HepG2 (cell line): Measurements from ENCODE around the gene RNF5. TPM values are rescaled to one million over a fixed set of nuclear protein-coding genes. Genes with fewer than 3 reads are reported as not detected.

Source experiments
- AGO1 ChIP-seq: fragments of 200-400 bp; formaldehyde crosslinking; IDR thresholded peaks from 2 replicates; pipeline ENCODE4 v1.6.1; 2017; ENCODE audit warnings: mild to moderate bottlenecking, low read depth, low read length, moderate library complexity; ENCODE audit not compliant: poor library complexity, severe bottlenecking
- AGO2 ChIP-seq: fragments of 200-400 bp; formaldehyde crosslinking; optimal IDR thresholded peaks from 2 replicates; pipeline ENCODE3; 2017; ENCODE audit warnings: mild to moderate bottlenecking, low read depth, low read length, moderate library complexity
- ARID3A ChIP-seq: IDR thresholded peaks from 2 replicates; pipeline ENCODE4 v1.6.1; 2012; ENCODE audit warnings: low read depth, low read length, improper control_type of control experiment
- CENPX ChIP-seq: sonication (generic); formaldehyde crosslinking; IDR thresholded peaks from 2 replicates; pipeline ENCODE4 v1.9.0; 2021; ENCODE audit warnings: mild to moderate bottlenecking, missing genetic modification reagents, moderate library complexity
- ELF3 ChIP-seq: IDR thresholded peaks from 2 replicates; pipeline ENCODE4 v1.6.1; 2016; ENCODE audit warnings: missing genetic modification reagents, missing compliant biosample characterization
- GFI1 ChIP-seq: sonication (generic); formaldehyde crosslinking; IDR thresholded peaks from 2 replicates; pipeline ENCODE4 v1.5.0; 2020; ENCODE audit warnings: missing genetic modification reagents, mild to moderate bottlenecking, borderline replicate concordance
- REL ChIP-seq: sonication (generic); formaldehyde crosslinking; conservative IDR thresholded peaks from 2 replicates; pipeline ENCODE4 v1.8.0; 2022; ENCODE audit warnings: mild to moderate bottlenecking, missing genetic modification reagents, moderate library complexity
- THAP9 ChIP-seq: sonication (generic); formaldehyde crosslinking; IDR thresholded peaks from 2 replicates; pipeline ENCODE4; 2020; ENCODE audit warnings: missing genetic modification reagents, mild to moderate bottlenecking, borderline replicate concordance
- ZBTB38 ChIP-seq: sonication (generic); formaldehyde crosslinking; IDR thresholded peaks from 2 replicates; pipeline ENCODE4 v1.5.1; 2020; ENCODE audit warnings: mild to moderate bottlenecking, missing genetic modification reagents
- ZNF12 ChIP-seq: sonication (generic); formaldehyde crosslinking; IDR thresholded peaks from 2 replicates; pipeline ENCODE4 v1.5.0; 2020; ENCODE audit warnings: missing genetic modification reagents
- ZNF263 ChIP-seq: sonication (generic); formaldehyde crosslinking; IDR thresholded peaks from 2 replicates; pipeline ENCODE4 v1.4.0; 2020; ENCODE audit warnings: missing genetic modification reagents
- ZNF343 ChIP-seq: sonication (generic); formaldehyde crosslinking; IDR thresholded peaks from 2 replicates; pipeline ENCODE4 v1.4.0; 2020; ENCODE audit warnings: mild to moderate bottlenecking, missing genetic modification reagents
- ZNF678 ChIP-seq: sonication (generic); formaldehyde crosslinking; IDR thresholded peaks from 2 replicates; pipeline ENCODE4 v1.4.0; 2020; ENCODE audit warnings: mild to moderate bottlenecking, missing genetic modification reagents
- ZNF878 ChIP-seq: sonication (generic); formaldehyde crosslinking; IDR thresholded peaks from 2 replicates; pipeline ENCODE4 v1.8.1; 2023; ENCODE audit warnings: mild to moderate bottlenecking, missing genetic modification reagents, moderate library complexity
- polyA plus RNA-seq, 8 experiments: library from polyadenylated mRNA; depleted of rRNA in 3 of 8; stranded (reverse) in 7 of 8; unstranded in 1 of 8; fragments of >200 nt; fragmentation: Illumina TruSeq in 4 of 8; extraction: Trizol in 4 of 8; gene quantifications; 2 replicates each; pipeline versions ENCODE4 v1.2.1 to v1.2.3, GENCODE V29; 2011 to 2016; ENCODE audit warnings: low read depth in 4 of 8, missing spikeins in 1 of 8, mixed read lengths in 1 of 8; ENCODE audit not compliant: insufficient read depth in 1 of 8
- total RNA-seq, 5 experiments: library from RNA; depleted of rRNA; stranded (reverse); fragments of >200 nt; fragmentation: Illumina TruSeq; extraction: Trizol; gene quantifications; 2 replicates each; pipeline ENCODE4 v1.2.3, GENCODE V29; 2016; ENCODE audit warnings: low read depth in 1 of 5
- TF ChIP-seq, protein P1 (sequence below): sonication (generic); formaldehyde crosslinking; IDR thresholded peaks from 2 replicates; pipeline ENCODE4 v1.5.1; 2020; ENCODE audit warnings: mild to moderate bottlenecking, missing genetic modification reagents, moderate library complexity
- TF ChIP-seq, protein P2 (sequence below): sonication (generic); formaldehyde crosslinking; IDR thresholded peaks from 2 replicates; pipeline ENCODE4 v1.8.0; 2022; ENCODE audit warnings: missing genetic modification reagents, mild to moderate bottlenecking, moderate library complexity, borderline replicate concordance
- TF ChIP-seq, protein P3 (sequence below): IDR thresholded peaks from 2 replicates; pipeline ENCODE4 v1.6.1; 2012; ENCODE audit warnings: inconsistent platforms

RNF5 gene
- total and polyA plus RNA-seq, 2 of the 13 experiments (the other 11 are each of a cell fraction or from before 2014, with no cell fraction given) = 98.0 to 131 TPM

- TF ChIP-seq GFI1 (CRISPR knock-in tag) (0 out of 2 replicates have a peak, but pooled peaks have one; percentile 3), ZBTB38 (CRISPR knock-in tag) (peak; percentile 82), ZNF263 (CRISPR knock-in tag) (0 out of 2 replicates have a peak, but pooled peaks have one; percentile 7), ZNF678 (CRISPR knock-in tag) (peak; percentile 46; the same call in 1 of the 2 replicates), ZNF12 (CRISPR knock-in tag) (no peak), ZNF878 (peak; percentile 91; the same call in 1 of the 2 replicates), ARID3A (no peak), AGO2 (peak; percentile 93), AGO1 (peak; percentile 47), CENPX (no peak), REL (CRISPR knock-in tag) (peak; percentile 79; the same call in 1 of the 2 replicates), ZNF343 (peak; percentile 27; the same call in 1 of the 2 replicates), THAP9 (CRISPR knock-in tag) (peak; percentile 70), ELF3 (CRISPR knock-in tag) (peak; percentile 71; the same call in 1 of the 2 replicates)
- TF ChIP-seq, protein P1, sequence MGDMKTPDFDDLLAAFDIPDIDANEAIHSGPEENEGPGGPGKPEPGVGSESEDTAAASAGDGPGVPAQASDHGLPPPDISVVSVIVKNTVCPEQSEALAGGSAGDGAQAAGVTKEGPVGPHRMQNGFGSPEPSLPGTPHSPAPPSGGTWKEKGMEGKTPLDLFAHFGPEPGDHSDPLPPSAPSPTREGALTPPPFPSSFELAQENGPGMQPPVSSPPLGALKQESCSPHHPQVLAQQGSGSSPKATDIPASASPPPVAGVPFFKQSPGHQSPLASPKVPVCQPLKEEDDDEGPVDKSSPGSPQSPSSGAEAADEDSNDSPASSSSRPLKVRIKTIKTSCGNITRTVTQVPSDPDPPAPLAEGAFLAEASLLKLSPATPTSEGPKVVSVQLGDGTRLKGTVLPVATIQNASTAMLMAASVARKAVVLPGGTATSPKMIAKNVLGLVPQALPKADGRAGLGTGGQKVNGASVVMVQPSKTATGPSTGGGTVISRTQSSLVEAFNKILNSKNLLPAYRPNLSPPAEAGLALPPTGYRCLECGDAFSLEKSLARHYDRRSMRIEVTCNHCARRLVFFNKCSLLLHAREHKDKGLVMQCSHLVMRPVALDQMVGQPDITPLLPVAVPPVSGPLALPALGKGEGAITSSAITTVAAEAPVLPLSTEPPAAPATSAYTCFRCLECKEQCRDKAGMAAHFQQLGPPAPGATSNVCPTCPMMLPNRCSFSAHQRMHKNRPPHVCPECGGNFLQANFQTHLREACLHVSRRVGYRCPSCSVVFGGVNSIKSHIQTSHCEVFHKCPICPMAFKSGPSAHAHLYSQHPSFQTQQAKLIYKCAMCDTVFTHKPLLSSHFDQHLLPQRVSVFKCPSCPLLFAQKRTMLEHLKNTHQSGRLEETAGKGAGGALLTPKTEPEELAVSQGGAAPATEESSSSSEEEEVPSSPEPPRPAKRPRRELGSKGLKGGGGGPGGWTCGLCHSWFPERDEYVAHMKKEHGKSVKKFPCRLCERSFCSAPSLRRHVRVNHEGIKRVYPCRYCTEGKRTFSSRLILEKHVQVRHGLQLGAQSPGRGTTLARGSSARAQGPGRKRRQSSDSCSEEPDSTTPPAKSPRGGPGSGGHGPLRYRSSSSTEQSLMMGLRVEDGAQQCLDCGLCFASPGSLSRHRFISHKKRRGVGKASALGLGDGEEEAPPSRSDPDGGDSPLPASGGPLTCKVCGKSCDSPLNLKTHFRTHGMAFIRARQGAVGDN = peak; percentile 96
- TF ChIP-seq, protein P2, sequence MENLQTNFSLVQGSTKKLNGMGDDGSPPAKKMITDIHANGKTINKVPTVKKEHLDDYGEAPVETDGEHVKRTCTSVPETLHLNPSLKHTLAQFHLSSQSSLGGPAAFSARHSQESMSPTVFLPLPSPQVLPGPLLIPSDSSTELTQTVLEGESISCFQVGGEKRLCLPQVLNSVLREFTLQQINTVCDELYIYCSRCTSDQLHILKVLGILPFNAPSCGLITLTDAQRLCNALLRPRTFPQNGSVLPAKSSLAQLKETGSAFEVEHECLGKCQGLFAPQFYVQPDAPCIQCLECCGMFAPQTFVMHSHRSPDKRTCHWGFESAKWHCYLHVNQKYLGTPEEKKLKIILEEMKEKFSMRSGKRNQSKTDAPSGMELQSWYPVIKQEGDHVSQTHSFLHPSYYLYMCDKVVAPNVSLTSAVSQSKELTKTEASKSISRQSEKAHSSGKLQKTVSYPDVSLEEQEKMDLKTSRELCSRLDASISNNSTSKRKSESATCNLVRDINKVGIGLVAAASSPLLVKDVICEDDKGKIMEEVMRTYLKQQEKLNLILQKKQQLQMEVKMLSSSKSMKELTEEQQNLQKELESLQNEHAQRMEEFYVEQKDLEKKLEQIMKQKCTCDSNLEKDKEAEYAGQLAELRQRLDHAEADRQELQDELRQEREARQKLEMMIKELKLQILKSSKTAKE (CRISPR knock-in tag) = peak; percentile 18; the same call in 1 of the 2 replicates
- TF ChIP-seq, protein P3, sequence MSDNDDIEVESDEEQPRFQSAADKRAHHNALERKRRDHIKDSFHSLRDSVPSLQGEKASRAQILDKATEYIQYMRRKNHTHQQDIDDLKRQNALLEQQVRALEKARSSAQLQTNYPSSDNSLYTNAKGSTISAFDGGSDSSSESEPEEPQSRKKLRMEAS = peak; percentile 97
Measured at GRCh38 chr6:32195902-32196681, 17.9 kb downstream of the RNF5 start (continued).
